ENCODE results near the gene CKS2. TPM values are rescaled to one million over a fixed set of nuclear protein-coding genes. Genes with fewer than 3 reads are reported as not detected.
A peak's percentile ranks its signal among the peaks of the same experiment; 100 is the strongest.
"Not testable (repeated sequence)": the region's sequence is repeated elsewhere in the genome, so short reads cannot be mapped to it uniquely, and the experiment has no call there.

Gene CKS2
- total and polyA plus RNA-seq, 7 donors, result 3.6 to 170 (median 14.4) TPM

GRCh38 chr9:89277454-89277853 lies 33.5 kb upstream of the CKS2 start:
- TF ChIP-seq CTCF (IDR thresholded peaks at IDR 0.05), result no peak
- DNase-seq (no peak), ATAC-seq (no peak)
- Histone ChIP-seq H3K4me1 (no peaks in the 10 kb centered on the region), H3K4me3 (no peak overlapping the region), H3K27ac (no peak overlapping the region), H3K36me3 (ENCODE audit: insufficient read depth in 1 of 2, low read depth in 1 of 2) (no peaks in the 10 kb centered on the region), H3K27me3 (ENCODE audit: insufficient read depth in 3 of 3, low read length in 2 of 3) (no peaks in the 10 kb centered on the region), H3K9me3 (peaks cover 11% of the 10 kb centered on the region)
- intact Hi-C loops (cut with DNase I), result no loop called here

- WGBS, 3 donors, result 94 to 100% (median 100%) methylated on average over 2 of the region's 2 CpGs
- no peaks in the 10 kb centered on the region for H3K4me1 ChIP-seq
- no peak overlapping the region for H3K27ac ChIP-seq
- peaks cover 6% of the 10 kb centered on the region for H3K9me3 ChIP-seq
- H3K36me3 ChIP-seq (ENCODE audit: insufficient read depth in 1 of 2, low read depth in 1 of 2), result no peaks in the 10 kb centered on the region
- no peak for TF ChIP-seq CTCF (IDR thresholded peaks at IDR 0.05)
- H3K27me3 ChIP-seq (ENCODE audit: insufficient read depth in 3 of 3, low read length in 2 of 3), result no peaks in the 10 kb centered on the region
- no peak overlapping the region for H3K4me3 ChIP-seq
- ATAC-seq (no peak), DNase-seq (no peak)
- intact Hi-C loops (cut with DNase I), result no loop called here
Measured at GRCh38 chr9:89278551-89278950, 32.4 kb upstream of the CKS2 start.

DNA sequence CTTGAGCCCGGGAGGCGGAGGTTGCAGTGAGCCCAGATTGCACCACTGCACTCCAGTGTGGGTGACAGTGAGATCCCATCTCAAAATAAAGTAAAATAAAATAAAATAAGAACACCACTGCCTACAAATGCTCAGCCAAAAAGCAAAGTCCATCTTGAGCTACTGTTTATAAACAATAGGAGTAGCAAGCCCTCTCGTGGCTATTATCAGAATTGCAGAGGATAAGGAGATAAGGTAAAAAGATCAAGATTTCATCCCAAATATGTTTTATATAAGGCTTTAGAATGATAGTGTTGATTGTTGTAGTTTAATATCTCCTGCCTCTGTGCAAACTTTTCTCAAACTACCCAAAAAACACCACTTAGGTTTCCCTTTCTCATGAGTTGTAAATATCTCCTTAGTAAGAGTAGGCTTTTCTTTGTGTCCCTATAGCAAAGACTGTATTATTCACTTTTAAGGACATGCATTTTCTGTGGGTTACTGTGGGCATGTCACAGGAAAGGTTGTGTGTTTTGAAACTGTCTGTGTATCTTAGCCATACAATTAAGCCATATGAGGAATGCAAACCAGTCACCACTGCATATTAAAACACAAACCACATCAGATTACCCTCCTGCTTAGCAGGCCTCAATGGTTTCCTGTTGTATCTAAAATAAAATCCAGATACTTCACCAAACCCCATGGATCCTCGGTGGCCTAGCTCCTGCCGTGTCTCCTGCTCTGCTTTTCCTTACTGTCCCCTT lies 31.8 kb upstream of the CKS2 start:
- H3K4me3 ChIP-seq, result no peak overlapping the region
- no peaks in the 10 kb centered on the region for H3K9me3 ChIP-seq
- DNase-seq, result no peak
- H3K36me3 ChIP-seq (ENCODE audit: insufficient read depth in 1 of 2, low read depth in 1 of 2), result no peaks in the 10 kb centered on the region
- H3K27me3 ChIP-seq (ENCODE audit: insufficient read depth in 3 of 3, low read length in 2 of 3), result no peaks in the 10 kb centered on the region
- 65 to 75% (median 68%) methylated on average over 5 of the region's 5 CpGs for WGBS, 3 donors
- no peaks in the 10 kb centered on the region for H3K4me1 ChIP-seq
- TF ChIP-seq CTCF (IDR thresholded peaks at IDR 0.05), result peak; percentile 55
- H3K27ac ChIP-seq, result no peak overlapping the region
- intact Hi-C loops (cut with DNase I), result no loop called here
- ATAC-seq, result no peak

DNA sequence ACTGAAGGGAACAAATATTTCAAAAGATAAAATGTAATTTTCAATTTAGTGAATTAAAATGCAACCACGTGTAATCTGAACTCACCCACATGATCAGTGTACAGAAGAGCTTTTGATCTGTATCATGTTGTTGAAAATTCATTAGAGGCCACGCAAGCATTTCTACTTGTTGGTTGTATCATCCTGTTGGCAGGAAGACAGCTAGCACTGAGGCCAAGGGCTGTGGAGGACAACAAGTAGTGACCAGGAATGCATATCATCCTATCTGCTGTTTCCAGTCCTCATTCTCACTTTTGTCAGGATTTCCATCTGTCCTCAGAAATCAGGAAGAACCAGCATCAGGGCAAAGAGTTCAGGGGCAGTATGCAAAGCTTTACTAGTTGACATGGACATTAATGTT lies 29.9 kb upstream of the CKS2 start:
- Histone ChIP-seq H3K27ac (no peak overlapping the region), H3K36me3 (ENCODE audit: insufficient read depth in 1 of 2, low read depth in 1 of 2) (no peaks in the 10 kb centered on the region), H3K4me3 (no peak overlapping the region), H3K4me1 (no peaks in the 10 kb centered on the region), H3K9me3 (no peaks in the 10 kb centered on the region), H3K27me3 (ENCODE audit: insufficient read depth in 3 of 3, low read length in 2 of 3) (no peaks in the 10 kb centered on the region)
- WGBS, 3 donors, result 35 to 68% (median 58%) methylated on average over 2 of the region's 2 CpGs
- ATAC-seq (no peak), DNase-seq (no peak)
- intact Hi-C loops (cut with DNase I), result loop anchor here in 1 of 2 donors (10.0 kb wide), 1 partner anchor 696 kb away; no protein-coding TSS in a partner anchor
- no peak for TF ChIP-seq CTCF (IDR thresholded peaks at IDR 0.05)

- not testable (repeated sequence) for H3K9me3 ChIP-seq; H3K27me3 ChIP-seq (ENCODE audit: insufficient read depth in 3 of 3, low read length in 2 of 3); H3K27ac ChIP-seq; H3K4me1 ChIP-seq; ATAC-seq
- peak in 1 of 2 donors; percentile 64 for DNase-seq
- Histone ChIP-seq H3K4me3 (peak overlapping the region; percentile 49), H3K36me3 (ENCODE audit: insufficient read depth in 1 of 2, low read depth in 1 of 2) (peaks cover 0 to 12% of the 10 kb centered on the region in 2 donors)
- WGBS, 3 donors, result 53 to 65% (median 56%) methylated on average over 29 to 42 of the region's 42 CpGs
- intact Hi-C loops (cut with DNase I), result loop anchor here in 1 of 2 donors (10.0 kb wide), 1 partner anchor 698 kb away; no protein-coding TSS in a partner anchor
Measured at GRCh38 chr9:89282248-89282968, 28.6 kb upstream of the CKS2 start.

All from psoas muscle (tissue), 8 donors.